DOHH2 (cell line): Measurements from ENCODE around the gene SYTL2.

Experiments
- H3F3A ChIP-seq: fragments of 200-600 bp; sonication (generic), shearing (Covaris generic); 2 replicates; pipeline ENCODE4 v1.6.0; 2016; ENCODE audit warnings: antibody characterized with exemption, mild to moderate bottlenecking; ENCODE audit not compliant: control insufficient read depth, insufficient read depth
- H3K27ac ChIP-seq: fragments of 200-600 bp; sonication (generic); 2 replicates; pipeline ENCODE4 v1.5.1; 2014; ENCODE audit warnings: low read depth, mild to moderate bottlenecking, low read length, moderate library complexity
- H3K27me3 ChIP-seq: fragments of 200-600 bp; sonication (generic); 2 replicates; pipeline ENCODE4 v1.6.1; 2014; ENCODE audit warnings: mild to moderate bottlenecking, low read length, mixed read lengths; ENCODE audit not compliant: control insufficient read depth
- H3K36me3 ChIP-seq: fragments of 200-600 bp; sonication (generic); 2 replicates; pipeline ENCODE4 v1.6.1; 2014; ENCODE audit warnings: mild to moderate bottlenecking, low read length, moderate library complexity, mixed read lengths; ENCODE audit not compliant: control insufficient read depth
- H3K4me1 ChIP-seq: fragments of 200-600 bp; sonication (generic); 2 replicates; pipeline ENCODE4 v1.6.1; 2014; ENCODE audit warnings: mild to moderate bottlenecking, low read length, mixed read lengths; ENCODE audit not compliant: control insufficient read depth
- H3K4me2 ChIP-seq: fragments of 200-600 bp; sonication (generic); 2 replicates; pipeline ENCODE4 v1.6.0; 2014; ENCODE audit warnings: mild to moderate bottlenecking, low read length, moderate library complexity
- H3K4me3 ChIP-seq: fragments of 200-600 bp; sonication (generic); 2 replicates; pipeline ENCODE4 v1.5.1; 2014; ENCODE audit warnings: mild to moderate bottlenecking, low read length, mixed read lengths
- H3K79me2 ChIP-seq: fragments of 200-600 bp; sonication (generic); 2 replicates; pipeline ENCODE4 v1.6.1; 2014; ENCODE audit warnings: mild to moderate bottlenecking, low read length, mixed read lengths; ENCODE audit not compliant: control insufficient read depth
- H3K9me2 ChIP-seq: fragments of 200-600 bp; sonication (generic); replicated peaks from 2 replicates; pipeline ENCODE4 v1.6.1; 2014; ENCODE audit warnings: mild to moderate bottlenecking, low read length, mixed read lengths; ENCODE audit not compliant: control insufficient read depth
- H3K9me3 ChIP-seq: fragments of 200-600 bp; sonication (generic); 2 replicates; pipeline ENCODE4 v1.6.1; 2014; ENCODE audit warnings: antibody characterized with exemption, low read length, mixed read lengths; ENCODE audit not compliant: control insufficient read depth, insufficient read depth
- H4K20me1 ChIP-seq: fragments of 200-600 bp; sonication (generic); 2 replicates; pipeline ENCODE4 v1.6.0; 2014; ENCODE audit warnings: low read depth, mild to moderate bottlenecking, antibody characterized with exemption, low read length, moderate library complexity; ENCODE audit not compliant: control insufficient read depth, insufficient read depth
- CTCF ChIP-seq: fragments of 200-600 bp; sonication (generic); IDR thresholded peaks from one replicate; pipeline ENCODE4 v1.5.1; 2014; ENCODE audit warnings: antibody characterized with exemption, mild to moderate bottlenecking, low read depth, low read length; ENCODE audit not compliant: poor library complexity, severe bottlenecking
- EZH2phosphoT487 ChIP-seq: fragments of 200-600 bp; sonication (generic); IDR thresholded peaks from 2 replicates; pipeline ENCODE4 v1.6.1; 2017; ENCODE audit warnings: borderline replicate concordance, mild to moderate bottlenecking, antibody characterized with exemption, low read length, moderate library complexity, mixed read lengths

Gene SYTL2

DNA sequence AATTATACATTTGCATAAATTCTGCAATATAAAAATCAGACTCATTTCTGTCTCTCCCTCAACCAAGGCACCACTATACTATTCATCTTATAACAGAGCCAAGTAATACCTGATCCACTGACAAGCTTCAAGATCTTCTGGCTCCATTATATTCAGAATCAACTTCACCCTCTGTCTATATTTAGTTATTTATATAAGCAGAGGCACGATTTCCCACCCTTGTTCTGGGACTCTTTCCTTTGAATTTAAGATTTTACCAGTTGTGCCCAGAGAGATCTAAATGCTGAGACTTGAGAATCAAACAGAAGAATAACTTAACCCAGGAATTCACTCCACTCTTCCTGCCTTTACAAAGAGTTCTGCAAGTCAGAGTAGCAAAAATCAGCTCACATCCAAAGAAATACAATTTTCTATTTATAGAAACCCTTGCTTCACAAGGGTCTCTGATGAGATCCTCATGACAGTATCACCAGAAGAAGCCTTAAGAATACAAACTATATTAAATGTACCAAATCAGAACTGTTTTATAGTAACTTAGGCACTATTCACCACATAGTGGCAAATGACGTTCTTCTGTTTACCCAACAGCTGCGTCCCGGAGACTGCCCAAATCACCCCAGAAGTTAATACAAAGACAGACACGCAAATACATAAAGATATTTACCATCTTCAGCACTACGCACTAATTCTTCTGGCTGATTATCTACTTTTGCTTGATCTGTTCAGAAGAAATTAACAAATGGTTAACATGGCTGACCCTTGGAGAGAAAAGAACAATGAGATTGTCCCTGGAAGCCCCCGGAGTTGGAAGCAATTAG lies 92.6 kb downstream of the SYTL2 start:
- H3K4me2 ChIP-seq, result no peak overlapping the region
- H4K20me1 ChIP-seq, result no peaks in the 10 kb centered on the region
- H3K4me1 ChIP-seq, result no peaks in the 10 kb centered on the region
- TF ChIP-seq EZH2phosphoT487, result no peak
- TF ChIP-seq CTCF, result no peak
- H3K4me3 ChIP-seq, result no peak overlapping the region
- H3K79me2 ChIP-seq, result no peaks in the 10 kb centered on the region
- H3K9me2 ChIP-seq, result no peaks in the 10 kb centered on the region
- H3K27ac ChIP-seq, result no peak overlapping the region
- H3K27me3 ChIP-seq, result peaks cover 4% of the 10 kb centered on the region; the same call in 1 of the 2 replicates
- H3F3A ChIP-seq, result no peaks in the 10 kb centered on the region
- H3K9me3 ChIP-seq, result no peaks in the 10 kb centered on the region
- no peaks in the 10 kb centered on the region for H3K36me3 ChIP-seq

DNA sequence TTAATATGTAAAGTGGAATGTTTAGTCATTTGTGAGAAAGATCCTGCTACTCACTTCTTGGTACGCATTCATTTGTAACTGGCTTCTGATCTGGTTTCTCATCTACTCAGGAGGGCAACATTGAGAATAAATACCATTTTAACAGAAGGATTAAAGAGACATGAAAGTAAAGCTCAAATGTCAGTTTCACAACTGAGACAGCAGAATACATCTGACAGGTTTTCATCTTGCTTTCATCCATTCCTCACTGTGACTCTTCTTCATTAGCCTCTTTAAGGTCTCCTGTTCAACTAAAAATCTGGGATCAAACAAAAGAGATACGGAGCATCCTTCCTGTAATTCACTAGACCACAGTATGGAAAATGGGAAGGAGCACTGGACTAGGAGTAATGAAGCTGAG lies 93.5 kb downstream of the SYTL2 start:
- no peaks in the 10 kb centered on the region for H3K79me2 ChIP-seq
- no peaks in the 10 kb centered on the region for H3K9me3 ChIP-seq
- no peak overlapping the region for H3K4me3 ChIP-seq
- peaks cover 4% of the 10 kb centered on the region; the same call in 1 of the 2 replicates for H3K27me3 ChIP-seq
- no peaks in the 10 kb centered on the region for H3K9me2 ChIP-seq
- H3K4me1 ChIP-seq, result no peaks in the 10 kb centered on the region
- no peak overlapping the region for H3K4me2 ChIP-seq
- H3F3A ChIP-seq, result no peaks in the 10 kb centered on the region
- H4K20me1 ChIP-seq, result no peaks in the 10 kb centered on the region
- TF ChIP-seq EZH2phosphoT487 (no peak), CTCF (no peak)
- H3K36me3 ChIP-seq, result no peaks in the 10 kb centered on the region
- H3K27ac ChIP-seq, result no peak overlapping the region

DNA sequence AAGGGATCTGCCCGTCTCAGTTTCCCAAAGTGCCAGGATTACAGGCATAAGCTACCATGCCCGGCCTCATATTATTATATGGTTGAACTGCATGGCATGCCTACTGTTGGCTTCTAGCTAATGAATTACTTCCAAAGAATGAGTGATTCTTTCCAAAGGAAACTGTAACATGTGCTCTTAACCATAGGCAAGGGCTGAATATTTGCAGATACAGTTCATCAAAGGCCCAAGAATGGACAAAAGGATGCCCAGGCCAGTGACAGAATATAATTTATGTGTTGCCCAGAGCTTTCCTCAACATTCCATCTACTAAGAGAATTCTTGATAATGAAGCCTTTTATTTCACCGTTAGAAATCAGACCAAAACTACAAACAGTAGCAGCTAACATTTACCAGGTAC lies 98.0 kb downstream of the SYTL2 start:
- Histone ChIP-seq H3K36me3 (no peaks in the 10 kb centered on the region), H3F3A (no peaks in the 10 kb centered on the region), H3K4me1 (no peaks in the 10 kb centered on the region), H3K27ac (no peak overlapping the region), H3K4me3 (no peak overlapping the region), H3K4me2 (no peak overlapping the region), H3K27me3 (peaks cover 4% of the 10 kb centered on the region; the same call in 1 of the 2 replicates), H3K9me2 (no peaks in the 10 kb centered on the region), H4K20me1 (no peaks in the 10 kb centered on the region), H3K79me2 (no peaks in the 10 kb centered on the region), H3K9me3 (no peaks in the 10 kb centered on the region)
- TF ChIP-seq EZH2phosphoT487 (no peak), CTCF (no peak)
